Measurements from ENCODE around the gene ZNF446. TPM values are rescaled to one million over a fixed set of nuclear protein-coding genes. Genes with fewer than 3 reads are reported as not detected.
"Not testable (repeated sequence)": the region's sequence is repeated elsewhere in the genome, so short reads cannot be mapped to it uniquely, and the experiment has no call there.

Gene ZNF446
- total RNA-seq, 2 experiments from 2014 or later = 10.9 TPM

- Mint-ChIP-seq H3K27ac (no peak overlapping the region), H3K4me3 (peak overlapping the region; percentile 96), H3K36me3 (peaks cover 1% of the 10 kb centered on the region), H3K9me3 (peaks cover 5% of the 10 kb centered on the region), H3K27me3 (no peaks in the 10 kb centered on the region), H3K4me1 (peaks cover 25% of the 10 kb centered on the region)
- POLR2A ChIA-PET = no interaction called here
- ATAC-seq (ENCODE audit: low read depth) (no peak), DNase-seq (no peak)
These were observed 21.6 kb downstream of the ZNF446 start for GRCh38 chr19:58497634-58498170.

- H3K27ac Mint-ChIP-seq = peak overlapping the region; percentile 80
- ATAC-seq (ENCODE audit: low read depth) = no peak
- peaks cover 25% of the 10 kb centered on the region for H3K4me1 Mint-ChIP-seq
- H3K27me3 Mint-ChIP-seq = no peaks in the 10 kb centered on the region
- POLR2A ChIA-PET = interaction anchor here (0.5 to 1.4 kb wide), 3 partner anchors 13 to 57 kb away, joined by 3 read pairs; partner anchors contain the start of gene CHMP2A
- H3K4me3 Mint-ChIP-seq = peak overlapping the region; percentile 96
- peaks cover 1% of the 10 kb centered on the region for H3K36me3 Mint-ChIP-seq
- H3K9me3 Mint-ChIP-seq = peaks cover 5% of the 10 kb centered on the region
- no peak for DNase-seq
These were observed 22.3 kb downstream of the ZNF446 start for GRCh38 chr19:58498316-58499020.

GRCh38 chr19:58499021-58499927 lies 23.1 kb downstream of the ZNF446 start:
- peaks cover 5% of the 10 kb centered on the region for H3K9me3 Mint-ChIP-seq
- peaks cover 25% of the 10 kb centered on the region for H3K4me1 Mint-ChIP-seq
- H3K36me3 Mint-ChIP-seq = peaks cover 1% of the 10 kb centered on the region
- DNase-seq (peak; percentile 95), ATAC-seq (ENCODE audit: low read depth) (peak; percentile 99)
- POLR2A ChIA-PET = interaction anchor here (0.6 to 1.7 kb wide), 8 partner anchors 14 to 172 kb away, joined by 3 to 9 read pairs (median 3); partner anchors contain the start of genes CHMP2A, ZBTB45, ZNF497 and ZSCAN22
- peak overlapping the region; percentile 80 for H3K27ac Mint-ChIP-seq
- peak overlapping the region; percentile 96 for H3K4me3 Mint-ChIP-seq
- no peaks in the 10 kb centered on the region for H3K27me3 Mint-ChIP-seq

GRCh38 chr19:58500242-58500641 lies 24.1 kb downstream of the ZNF446 start:
- POLR2A ChIA-PET = interaction anchor here (1.0 to 1.7 kb wide), 4 partner anchors 14 to 138 kb away, joined by 3 to 9 read pairs (median 5); partner anchors contain the start of genes ZBTB45 and ZNF497
- no peak for ATAC-seq (ENCODE audit: low read depth)

GRCh38 chr19:58507602-58508223 lies 31.6 kb downstream of the ZNF446 start:
- POLR2A ChIA-PET = interaction anchor here (1.4 kb wide), 1 partner anchor 12 kb away, joined by 6 read pairs; the partner anchor contains the start of gene ZBTB45
- H3K27ac Mint-ChIP-seq; ATAC-seq (ENCODE audit: low read depth); H3K36me3 Mint-ChIP-seq; DNase-seq; H3K9me3 Mint-ChIP-seq; H3K4me3 Mint-ChIP-seq; H3K4me1 Mint-ChIP-seq; H3K27me3 Mint-ChIP-seq: not testable (repeated sequence)

More at GRCh38 chr19:58500242-58500641, 24.1 kb downstream of the ZNF446 start:
- Mint-ChIP-seq H3K27me3 (no peaks in the 10 kb centered on the region), H3K9me3 (peaks cover 5% of the 10 kb centered on the region), H3K36me3 (peaks cover 1% of the 10 kb centered on the region), H3K27ac (peak overlapping the region; percentile 80), H3K4me1 (peaks cover 25% of the 10 kb centered on the region), H3K4me3 (no peak overlapping the region)
- DNase-seq = peak; percentile 36

- peaks cover 7% of the 10 kb centered on the region for H3K9me3 Mint-ChIP-seq
- peaks cover 3% of the 10 kb centered on the region for H3K4me1 Mint-ChIP-seq
- POLR2A ChIA-PET = no interaction called here
- no peak overlapping the region for H3K4me3 Mint-ChIP-seq
- no peak for ATAC-seq (ENCODE audit: low read depth)
- no peak overlapping the region for H3K27ac Mint-ChIP-seq
- no peak for DNase-seq
- no peaks in the 10 kb centered on the region for H3K27me3 Mint-ChIP-seq
- peaks cover 7% of the 10 kb centered on the region for H3K36me3 Mint-ChIP-seq
These were observed 33.6 kb downstream of the ZNF446 start for GRCh38 chr19:58509731-58510083.

GRCh38 chr19:58510084-58510862 lies 34.1 kb downstream of the ZNF446 start:
- DNase-seq = no peak

GRCh38 chr19:58511353-58512208 lies 35.4 kb downstream of the ZNF446 start, which contains the start of gene SLC27A5:
Gene SLC27A5 (minus strand): TSS chr19:58511992. CDS start chr19:58511955, 37 bp downstream.
- Mint-ChIP-seq H3K27ac (peak within 1 kb of the TSS; percentile 62), H3K9me3 (peaks cover 7% of the 10 kb centered on the region), H3K4me1 (peaks cover 17% of the 10 kb centered on the region), H3K27me3 (no peaks in the 10 kb centered on the region), H3K36me3 (peaks cover 15% of the 10 kb centered on the region), H3K4me3 (no peak within 1 kb of the TSS)
- DNase-seq (peak; percentile 31), ATAC-seq (ENCODE audit: low read depth) (no peak)
- POLR2A ChIA-PET = no interaction called here

More at GRCh38 chr19:58510084-58510862, 34.1 kb downstream of the ZNF446 start:
- no peak overlapping the region for H3K4me3 Mint-ChIP-seq
- peaks cover 8% of the 10 kb centered on the region for H3K4me1 Mint-ChIP-seq
- H3K27me3 Mint-ChIP-seq = no peaks in the 10 kb centered on the region
- no peak for ATAC-seq (ENCODE audit: low read depth)
- H3K36me3 Mint-ChIP-seq = peaks cover 9% of the 10 kb centered on the region
- no peak overlapping the region for H3K27ac Mint-ChIP-seq
- H3K9me3 Mint-ChIP-seq = peaks cover 7% of the 10 kb centered on the region
- POLR2A ChIA-PET = no interaction called here

- Mint-ChIP-seq H3K27ac (peak overlapping the region; percentile 93), H3K4me3 (peak overlapping the region; percentile 90), H3K9me3 (no peaks in the 10 kb centered on the region), H3K36me3 (peaks cover 13% of the 10 kb centered on the region), H3K27me3 (no peaks in the 10 kb centered on the region), H3K4me1 (peaks cover 23% of the 10 kb centered on the region)
- ATAC-seq (ENCODE audit: low read depth) (no peak), DNase-seq (no peak)
- POLR2A ChIA-PET = interaction anchor here (0.6 to 1.8 kb wide), 16 partner anchors 8 to 330 kb away, joined by 3 to 25 read pairs (median 4); partner anchors contain the start of genes CHMP2A, TRIM28, UBE2M and ZNF274
These were observed 37.1 kb downstream of the ZNF446 start for GRCh38 chr19:58513213-58513693.

- Mint-ChIP-seq H3K4me3 (peak overlapping the region; percentile 90), H3K27me3 (no peaks in the 10 kb centered on the region), H3K9me3 (no peaks in the 10 kb centered on the region), H3K27ac (peak overlapping the region; percentile 93), H3K36me3 (peaks cover 15% of the 10 kb centered on the region), H3K4me1 (peaks cover 27% of the 10 kb centered on the region)
- POLR2A ChIA-PET = interaction anchor here (0.6 to 1.8 kb wide), 18 partner anchors 9 to 331 kb away, joined by 3 to 25 read pairs (median 4); partner anchors contain the start of genes CHMP2A, TRIM28, UBE2M and ZNF274
- peak; percentile 90 for ATAC-seq (ENCODE audit: low read depth)
- peak; percentile 99 for DNase-seq
These were observed 37.8 kb downstream of the ZNF446 start for GRCh38 chr19:58513694-58514563.

Measured in activated naive CD8-positive, alpha-beta T cell treated with anti-CD3 and anti-CD28 coated beads, Interleukin-2, amount 10 ng/mL, durations not matched to agents 7 days and 5 days (primary cell).